IPS DF 4.7 (cell line): ENCODE data around the gene CPSF2.

Experiments used
- DNase-seq: peaks from one replicate; pipeline ENCODE4 v3.0.0-alpha.2; 2013; ENCODE audit warnings: low spot score; ENCODE audit errors: extremely low read depth

CPSF2 gene

DNA sequence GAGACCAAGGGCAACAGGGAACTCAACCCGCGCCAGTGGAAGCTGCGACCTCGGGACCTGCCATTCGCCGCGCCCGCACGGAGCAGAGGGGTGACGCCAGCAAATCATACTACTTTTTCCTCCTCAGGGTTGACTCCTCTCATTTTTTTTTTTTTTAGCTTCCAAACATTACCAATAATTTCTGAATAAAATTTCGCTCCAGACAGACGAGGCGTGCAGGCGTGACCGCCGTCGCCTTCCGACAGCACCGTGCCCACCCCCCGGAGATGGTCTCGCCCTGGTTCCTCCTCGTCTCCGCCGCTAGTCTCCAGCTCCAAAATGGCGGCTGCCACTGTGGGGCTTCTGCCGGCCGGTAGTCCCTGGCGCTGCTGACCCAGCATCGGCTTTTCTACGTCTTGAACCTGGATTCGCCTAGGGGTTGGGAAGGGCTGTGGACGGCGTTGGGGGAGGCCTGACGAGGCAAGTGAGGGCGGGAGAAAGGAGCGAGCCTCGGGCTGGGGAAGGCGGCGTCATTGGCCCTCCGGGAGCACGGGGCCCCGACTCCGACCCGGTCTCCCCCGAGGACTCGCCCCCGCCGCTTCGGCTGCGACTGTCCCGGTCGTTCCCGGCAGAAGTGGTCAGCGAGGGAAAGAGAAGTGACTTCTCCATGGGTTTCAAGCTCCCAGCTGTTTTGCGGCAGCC, at the start of gene CPSF2, which contains the start of gene NDUFB1:
TSS of gene CPSF2 (plus strand) at position 300 of the 681 bp plus-strand sequence. CDS start 9,016 bp downstream, outside the sequence.
TSS of gene NDUFB1 (minus strand) at position 37 of the 681 bp plus-strand sequence. CDS start 4,069 bp downstream, outside the sequence.
- no peak for DNase-seq

DNA sequence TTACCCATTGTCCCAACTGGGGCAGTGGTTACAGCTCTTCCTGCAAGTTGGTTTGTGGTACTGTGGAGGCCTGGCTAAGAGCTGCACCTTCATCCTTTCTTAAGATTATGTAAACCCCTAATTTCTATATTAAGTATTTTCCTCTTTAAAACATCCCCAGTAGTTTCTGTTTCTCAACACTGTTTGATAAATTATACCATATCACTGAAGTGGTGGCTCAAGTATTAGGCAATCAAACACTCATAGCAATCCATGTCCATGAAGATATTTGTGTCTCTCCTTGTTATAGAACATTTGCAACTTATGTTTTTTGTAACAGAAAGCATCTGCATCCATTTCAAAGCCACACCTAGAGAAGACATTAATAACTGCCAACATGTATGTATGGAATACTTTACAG, 47.2 kb upstream of the CPSF2 start:
- no peak for DNase-seq

- no peak for DNase-seq
Measured at GRCh38 chr14:92088494-92088893, 33.3 kb upstream of the CPSF2 start.

DNA sequence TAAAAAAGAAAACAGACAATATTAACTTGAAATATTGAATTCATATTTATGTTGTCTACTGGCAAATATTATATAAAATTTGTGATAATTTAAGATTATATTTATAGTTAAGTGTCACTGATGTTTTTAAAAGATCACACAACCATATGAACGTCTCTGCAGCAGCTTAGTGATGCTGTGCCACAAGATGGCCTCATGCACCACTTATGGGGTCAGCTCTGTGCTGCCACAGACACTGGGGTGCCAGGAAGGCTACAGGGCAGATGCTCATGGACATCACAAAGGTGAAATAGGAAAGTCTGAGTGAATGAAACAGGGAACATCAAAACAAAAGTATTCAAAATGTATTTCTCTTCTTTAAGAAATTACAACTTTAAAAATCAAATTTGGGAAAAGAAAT, 28.4 kb upstream of the CPSF2 start:
- DNase-seq = no peak

DNA sequence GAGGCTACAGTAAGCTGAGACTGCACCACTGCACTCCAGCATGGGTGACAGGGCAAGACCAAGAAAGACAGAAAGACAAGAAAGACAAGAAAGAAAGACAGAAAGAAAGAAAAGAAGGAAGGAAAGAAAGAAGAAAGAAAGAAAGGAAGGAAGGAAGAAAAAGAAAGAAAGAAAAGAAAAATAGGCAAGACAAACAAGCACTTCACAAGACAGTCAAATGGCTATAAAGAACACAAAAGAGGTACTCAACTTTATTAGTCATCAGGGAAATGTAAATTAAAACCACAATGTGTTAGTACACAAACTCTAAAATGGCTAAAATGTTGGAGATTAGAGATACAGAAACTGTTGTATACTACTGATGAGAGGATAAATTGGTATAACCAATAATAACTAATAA, 22.0 kb upstream of the CPSF2 start:
- no peak for DNase-seq

- no peak for DNase-seq
Measured at GRCh38 chr14:92103363-92103989, 18.3 kb upstream of the CPSF2 start.

GRCh38 chr14:92105073-92105892, 16.5 kb upstream of the CPSF2 start:
- DNase-seq = no peak

DNA sequence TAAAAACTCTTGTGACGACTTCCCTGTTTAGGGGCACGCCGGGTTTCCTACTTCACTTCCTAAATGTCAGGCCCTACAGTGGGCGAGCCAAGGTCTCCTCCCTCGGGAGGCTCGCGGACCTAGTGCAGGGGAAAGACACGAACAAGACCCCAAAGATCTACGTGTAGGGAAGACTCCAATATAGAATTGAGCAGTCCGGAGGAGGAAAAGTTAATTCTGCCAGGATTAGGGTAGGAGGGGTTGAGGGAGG, 16.0 kb upstream of the CPSF2 start:
- no peak for DNase-seq

- peak; percentile 97 for DNase-seq
Measured at GRCh38 chr14:92106143-92106926, 15.4 kb upstream of the CPSF2 start, which contains the start of gene ATXN3. Gene ATXN3 (minus strand): TSS chr14:92106582. CDS start chr14:92106552, 30 bp downstream.

DNA sequence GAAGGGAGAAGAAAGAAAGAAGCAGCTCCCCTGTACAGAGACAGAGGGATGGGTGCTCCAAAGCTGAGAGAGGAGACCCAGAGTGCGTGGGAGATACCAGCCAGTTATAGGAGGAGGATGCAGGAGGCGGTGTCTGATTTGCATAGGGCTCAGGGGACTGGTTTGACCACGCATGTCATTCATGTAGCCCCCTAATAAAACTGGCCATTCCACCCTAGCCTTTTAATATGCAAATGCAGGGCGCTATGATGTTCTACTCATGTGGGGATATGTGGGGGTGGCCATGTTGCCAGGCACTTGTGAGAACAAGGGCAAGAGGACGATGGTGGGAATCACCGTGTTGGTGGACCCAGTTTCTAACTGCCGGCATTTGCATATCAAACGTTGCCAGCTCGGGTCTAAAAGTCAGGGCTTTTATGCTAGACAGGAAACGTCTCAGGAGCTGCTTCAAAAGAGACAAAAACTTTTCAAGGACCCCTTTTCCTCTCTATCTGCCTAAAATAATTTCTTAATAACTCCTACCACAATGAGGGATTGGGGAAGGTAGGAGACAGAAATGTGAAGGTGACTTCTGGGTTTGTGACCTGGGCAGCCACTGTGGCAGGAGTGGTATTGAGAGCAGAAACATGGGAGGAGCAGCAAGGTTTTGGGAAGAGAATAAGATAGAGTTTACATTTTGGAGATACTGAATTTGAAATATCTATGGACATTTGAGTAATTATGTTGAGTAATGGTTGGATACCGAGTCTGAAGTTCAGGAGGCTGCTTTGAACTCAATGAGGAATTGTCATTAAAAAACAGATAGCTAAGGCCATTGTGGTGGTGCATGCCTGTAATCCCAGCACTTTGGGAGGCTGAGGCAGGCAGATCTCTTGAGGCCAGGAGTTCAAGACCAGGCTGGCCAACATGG, 13.2 kb upstream of the CPSF2 start:
- DNase-seq = peak; percentile 68

DNA sequence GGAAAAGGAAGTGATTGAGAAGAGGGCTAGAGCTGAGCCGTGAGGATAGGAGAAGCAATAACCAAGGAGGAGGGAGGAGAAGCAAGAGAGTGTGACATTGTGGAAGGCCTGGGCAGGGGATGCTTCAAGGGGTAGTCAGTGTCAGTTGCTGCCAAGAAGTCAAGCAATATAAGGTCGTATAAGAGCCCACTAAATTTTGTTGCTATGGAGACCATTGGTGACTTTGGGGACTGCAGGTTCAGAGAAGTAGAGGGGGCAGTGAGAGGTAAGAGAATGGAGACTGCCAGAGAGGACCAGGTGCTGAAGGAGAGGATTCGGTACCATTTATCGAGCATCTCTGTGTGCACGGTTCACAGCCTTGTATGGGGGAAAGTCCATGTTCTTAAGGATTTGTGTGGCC, 12.3 kb upstream of the CPSF2 start:
- DNase-seq = no peak

DNA sequence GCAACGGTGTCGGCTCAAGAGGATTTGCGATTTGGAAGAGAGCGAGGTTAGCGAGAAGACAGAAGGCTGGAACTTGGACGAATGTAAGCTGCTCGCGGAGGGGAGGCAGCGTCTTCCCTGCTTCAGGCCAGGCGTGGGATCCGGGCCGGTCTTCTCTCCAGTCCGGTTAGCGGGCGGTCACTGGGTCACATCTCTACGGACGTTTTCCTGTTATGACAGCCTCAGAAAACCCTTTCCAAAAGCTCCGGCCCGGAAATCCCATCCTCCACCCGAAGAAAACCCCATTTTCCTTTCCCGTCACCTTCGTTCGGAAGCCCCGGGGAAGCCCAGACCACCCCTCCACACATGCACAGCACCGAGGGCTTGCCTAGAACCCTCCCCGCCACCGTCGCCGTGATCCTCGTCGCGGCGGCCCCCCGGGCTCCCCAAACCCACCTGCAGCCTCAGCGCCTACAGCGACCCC, 531 bp upstream of the CPSF2 start:
- DNase-seq = no peak

- no peak for DNase-seq
Measured at GRCh38 chr14:92122351-92122677, 545 bp downstream of the CPSF2 start.

DNA sequence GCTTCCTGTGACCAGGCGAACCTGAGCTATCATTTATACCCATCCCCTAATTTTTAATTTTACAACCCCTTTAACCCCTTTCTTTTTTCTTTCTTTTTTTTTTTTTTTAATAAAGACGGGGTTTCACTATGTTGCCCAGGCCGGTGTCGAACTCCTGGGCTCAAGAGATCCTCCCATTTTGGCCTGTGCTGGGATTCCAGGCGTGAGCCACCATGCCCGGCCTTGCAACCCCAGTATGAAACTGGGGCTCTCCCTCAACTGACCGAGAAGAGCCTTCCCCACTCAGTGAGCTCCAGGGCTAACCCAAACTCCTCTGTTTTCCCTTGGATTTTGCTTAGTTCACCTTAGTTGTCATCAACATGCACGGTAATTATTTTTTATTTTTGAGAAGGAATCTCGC, 992 bp downstream of the CPSF2 start:
- no peak for DNase-seq

GRCh38 chr14:92134456-92134855, 12.7 kb downstream of the CPSF2 start:
- no peak for DNase-seq

DNA sequence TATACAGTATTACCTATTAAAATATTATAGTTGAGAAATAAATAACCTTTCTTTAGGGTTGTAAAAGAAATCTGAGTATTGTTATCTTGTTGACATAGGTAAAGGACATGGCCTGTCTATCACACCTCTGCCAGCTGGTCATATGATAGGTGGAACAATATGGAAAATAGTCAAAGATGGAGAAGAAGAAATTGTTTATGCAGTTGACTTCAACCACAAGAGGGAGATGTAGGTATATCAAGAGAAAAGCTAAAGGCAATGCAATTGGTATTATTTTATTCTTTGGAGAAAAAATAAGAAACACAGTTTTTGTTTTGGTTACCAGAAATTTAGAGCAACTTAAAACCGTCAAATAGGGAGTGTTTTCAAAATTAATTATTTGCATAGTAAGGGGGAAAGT, 13.5 kb downstream of the CPSF2 start:
- DNase-seq = no peak

DNA sequence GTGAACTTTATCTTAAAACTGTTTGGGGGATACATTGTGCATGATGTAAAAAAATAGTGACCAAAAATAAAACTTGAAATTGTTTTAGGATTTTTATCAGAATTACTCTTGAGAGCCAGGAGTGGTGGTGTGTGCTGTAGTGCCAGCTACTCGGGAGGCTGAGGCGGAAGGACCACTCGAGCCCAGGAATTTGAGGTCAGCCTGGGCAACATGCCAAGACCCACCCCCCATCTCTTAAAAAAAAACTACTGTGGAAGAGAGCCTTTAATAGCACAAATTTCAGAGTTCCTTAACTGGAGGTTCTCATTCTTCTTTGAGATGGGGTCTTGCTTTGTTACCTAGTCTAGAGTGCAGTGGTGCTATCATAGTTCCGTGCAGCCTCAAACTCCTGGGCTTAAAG, 21.5 kb downstream of the CPSF2 start:
- DNase-seq = no peak

- no peak for DNase-seq
Measured at GRCh38 chr14:92143962-92144361, 22.2 kb downstream of the CPSF2 start.

DNA sequence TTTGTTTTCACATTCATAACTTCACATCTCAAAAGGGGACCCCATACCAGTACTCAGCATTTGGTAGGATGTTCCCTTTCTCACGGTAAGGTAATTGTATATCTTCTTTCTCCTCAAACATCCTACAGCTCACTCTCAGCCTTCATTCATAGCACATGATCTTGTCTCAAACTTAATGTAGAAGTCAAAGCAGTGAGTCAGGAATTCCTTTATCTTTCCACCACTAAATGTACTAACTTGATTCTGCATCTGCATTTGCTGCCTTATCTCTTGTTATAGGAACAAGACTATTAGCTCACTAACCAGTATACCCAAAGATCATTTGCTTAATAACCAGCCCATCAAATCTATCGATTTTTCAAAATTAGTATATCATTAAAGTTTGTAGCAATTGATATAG, 22.9 kb downstream of the CPSF2 start:
- no peak for DNase-seq

DNA sequence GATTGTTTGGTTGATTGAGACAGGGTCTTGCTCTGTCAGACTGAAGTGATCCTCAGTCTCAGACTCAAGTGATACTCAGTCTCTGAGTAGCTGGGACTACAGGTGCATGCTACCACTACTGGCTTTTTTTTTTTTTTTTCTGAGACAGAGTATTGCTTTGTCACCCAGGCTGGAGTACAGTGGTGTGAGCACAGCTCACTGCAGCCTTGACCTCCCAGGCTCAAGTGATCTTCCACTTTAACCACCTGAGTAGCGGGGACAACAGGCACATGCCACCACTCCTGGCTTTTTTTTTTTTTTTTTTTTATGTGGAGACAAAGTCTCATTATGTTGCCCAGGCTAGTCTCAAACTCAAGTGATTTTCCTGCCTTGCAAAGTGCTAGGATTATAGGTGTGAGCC, 31.8 kb downstream of the CPSF2 start:
- DNase-seq = no peak
